GM13976 (cell line): ENCODE data around the gene PRKCH.

ENCODE experiments used
- DNase-seq: peaks from one replicate; pipeline ENCODE4 v3.0.0; 2012; ENCODE audit warnings: low spot score
- CTCF ChIP-seq: IDR thresholded peaks from 2 replicates; pipeline ENCODE4 v1.5.1; 2012; ENCODE audit warnings: borderline replicate concordance, mild to moderate bottlenecking; ENCODE audit not compliant: insufficient read depth; ENCODE audit errors: extremely low read depth, missing control alignments, control extremely low read depth
- in situ Hi-C: fragments of 300-500 bp; cut with MboI; formaldehyde crosslinking; loops from one replicate; pipeline ENCODE4 v1.12.0; 2022; ENCODE audit warnings: low sequenced_read_pairs, mixed read lengths, inconsistent platforms; ENCODE audit not compliant: unreplicated experiment

Gene PRKCH

GRCh38 chr14:61379639-61380184 lies 58.3 kb downstream of the PRKCH start:
- no peak for DNase-seq
- in situ Hi-C loops = no loop called here
- TF ChIP-seq CTCF = no peak

GRCh38 chr14:61380984-61381383 lies 59.6 kb downstream of the PRKCH start:
- TF ChIP-seq CTCF = no peak
- DNase-seq = no peak
- in situ Hi-C loops = no loop called here

GRCh38 chr14:61381553-61381952 lies 60.2 kb downstream of the PRKCH start:
- in situ Hi-C loops = no loop called here
- DNase-seq = no peak
- TF ChIP-seq CTCF = no peak

GRCh38 chr14:61382842-61383241 lies 61.5 kb downstream of the PRKCH start:
- no peak for DNase-seq
- no peak for TF ChIP-seq CTCF
- in situ Hi-C loops = no loop called here

- in situ Hi-C loops = no loop called here
- no peak for DNase-seq
- TF ChIP-seq CTCF = no peak
Measured at GRCh38 chr14:61385002-61385685, 63.8 kb downstream of the PRKCH start.

- no peak for TF ChIP-seq CTCF
- in situ Hi-C loops = no loop called here
Measured at GRCh38 chr14:61386173-61386772, 64.9 kb downstream of the PRKCH start.

More at GRCh38 chr14:61386173-61386772, 64.9 kb downstream of the PRKCH start:
- DNase-seq = no peak
